Activated T-helper 1 cell treated with anti-CD3 and anti-CD28 coated beads, Interleukin-2, amount 50 U/mL, for 16 hours (primary cell): ENCODE data around the gene CAMTA1.
"Not testable (repeated sequence)": the region's sequence is repeated elsewhere in the genome, so short reads cannot be mapped to it uniquely, and the experiment has no call there.

Experiments
- DNase-seq, 2 donors: peaks; one replicate each; pipeline ENCODE4 v3.0.0-alpha.2; 2020; ENCODE audit warnings: low read depth in 1 of 2, low spot score in 1 of 2

CAMTA1 gene

DNA sequence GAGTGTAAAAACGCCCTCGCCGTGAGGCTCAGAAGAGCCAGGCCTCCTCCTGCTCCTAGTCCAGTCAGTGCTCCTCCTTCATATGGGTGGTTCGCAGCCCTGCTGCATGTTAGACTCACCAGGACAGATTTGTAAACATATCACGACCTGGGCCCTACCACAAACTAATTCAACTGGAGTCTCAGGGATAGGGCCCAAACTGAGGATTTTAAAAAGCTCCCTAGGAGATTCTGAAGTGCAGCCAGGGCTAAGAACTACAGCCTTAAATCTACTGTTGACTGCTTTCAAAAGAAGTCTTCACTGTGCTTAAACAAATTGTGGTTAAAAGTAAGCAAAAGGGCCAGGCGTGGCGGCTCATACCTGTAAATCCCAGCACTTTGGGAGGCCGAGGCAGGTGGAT, 57.0 kb downstream of the CAMTA1 start:
- DNase-seq, result no peak

DNA sequence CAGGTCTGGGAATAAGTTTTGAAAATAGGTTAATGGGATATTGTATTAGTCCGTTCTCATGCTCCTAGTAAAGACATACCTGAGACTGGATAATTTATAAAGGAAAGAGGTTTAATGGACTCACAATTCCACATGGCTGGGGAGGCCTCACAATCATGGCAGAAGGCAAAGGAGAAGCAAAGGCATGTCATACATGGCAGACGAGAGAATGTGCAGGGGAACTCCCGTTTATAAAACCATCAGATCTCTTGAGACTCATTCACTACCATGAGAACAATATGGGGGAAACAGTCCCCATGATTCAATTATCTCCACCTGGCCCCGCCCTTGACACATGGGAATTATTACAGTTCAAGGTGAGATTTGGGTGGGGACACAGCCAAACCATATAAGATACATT, 60.5 kb downstream of the CAMTA1 start:
- DNase-seq, result not testable (repeated sequence)

DNA sequence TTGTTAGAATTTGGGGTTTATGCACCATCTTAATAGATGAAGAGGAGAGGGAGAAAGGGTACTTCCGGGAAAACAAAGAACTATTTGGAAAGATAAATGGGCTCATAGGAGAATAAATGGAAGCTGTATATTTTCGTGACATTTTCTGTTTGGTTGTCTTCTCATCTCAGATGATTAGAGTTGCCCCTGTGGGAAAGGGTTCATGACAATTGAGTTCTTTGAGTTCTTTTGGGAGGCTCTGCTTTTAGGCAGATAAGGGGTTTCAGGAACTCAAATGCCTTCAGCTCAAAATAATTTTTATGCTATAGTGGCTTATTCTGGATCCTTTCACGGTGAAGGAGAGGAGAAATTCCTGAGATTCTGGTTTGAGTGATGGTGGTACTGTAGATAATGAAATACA, 63.6 kb downstream of the CAMTA1 start:
- no peak for DNase-seq

DNA sequence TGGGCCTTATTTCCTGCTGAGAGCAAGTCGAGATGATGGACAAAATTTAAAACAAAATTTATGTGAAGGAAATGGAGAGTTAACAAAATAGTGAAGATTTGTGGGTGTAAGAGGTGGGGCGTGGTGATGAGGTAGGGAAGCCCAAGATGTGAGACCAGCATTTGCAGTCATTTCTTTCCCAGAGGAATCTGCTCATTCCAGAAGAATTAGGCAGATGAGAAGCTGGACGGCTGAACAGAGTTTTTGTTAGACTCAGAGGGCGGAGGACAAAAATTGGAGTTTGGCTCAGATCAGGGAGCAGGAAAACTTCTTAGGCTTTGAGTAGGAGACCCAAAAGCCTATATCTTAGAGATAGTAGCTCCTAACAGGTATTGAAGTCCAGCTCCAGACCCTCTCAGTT, 65.3 kb downstream of the CAMTA1 start:
- no peak for DNase-seq

DNA sequence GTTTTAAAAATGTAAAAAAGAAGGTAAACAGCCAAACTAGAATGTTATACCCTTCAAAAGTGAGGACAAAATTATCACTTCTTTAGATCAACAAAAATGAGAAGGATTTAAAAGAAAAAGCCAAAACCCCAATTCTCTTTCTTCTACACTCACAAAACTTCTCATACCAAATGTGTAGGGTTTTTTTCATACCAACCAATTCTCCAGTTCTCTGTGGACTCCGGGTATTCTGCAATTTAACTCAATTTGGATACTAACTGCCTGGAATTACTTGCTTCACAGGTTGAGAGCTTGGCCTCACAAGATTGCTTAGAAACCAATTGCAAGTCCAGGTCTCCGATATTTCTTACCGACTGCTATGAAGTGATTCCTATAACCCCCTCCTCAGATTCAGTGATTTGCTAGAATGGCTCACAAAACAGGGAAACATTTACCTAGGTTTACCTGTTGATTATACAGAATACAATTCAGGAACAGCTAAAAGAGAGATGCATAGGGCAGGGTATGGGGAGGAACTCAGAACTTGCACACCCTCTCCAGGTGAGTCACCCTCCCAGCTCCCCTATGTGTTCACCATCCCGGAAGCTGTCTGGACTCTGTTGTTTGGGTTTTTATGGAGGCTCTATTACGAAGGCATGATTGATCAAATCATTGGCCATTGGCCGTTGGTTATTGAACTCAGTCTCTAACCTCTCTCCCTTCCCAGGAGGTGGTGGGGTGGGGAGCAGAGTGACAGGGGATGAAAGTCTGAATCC, 67.1 kb downstream of the CAMTA1 start:
- no peak for DNase-seq

DNA sequence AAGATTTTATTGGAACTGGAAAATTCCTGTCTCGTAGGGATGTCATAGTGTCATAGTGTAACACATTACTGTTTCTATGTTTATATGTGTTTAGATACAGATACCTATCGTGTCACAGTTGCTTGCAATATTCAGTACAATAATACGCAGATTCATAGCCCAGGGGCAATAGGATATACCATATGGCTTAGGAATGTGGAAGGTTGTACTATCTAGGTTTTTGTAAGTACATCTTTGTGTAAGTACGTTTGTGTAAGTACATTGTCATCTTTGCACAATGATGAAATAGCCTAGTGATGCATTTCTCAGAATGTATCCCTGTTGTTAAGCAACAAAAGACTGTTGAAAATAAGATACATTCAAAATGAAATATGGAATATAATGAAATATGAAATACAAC, 68.9 kb downstream of the CAMTA1 start:
- DNase-seq, result no peak

DNA sequence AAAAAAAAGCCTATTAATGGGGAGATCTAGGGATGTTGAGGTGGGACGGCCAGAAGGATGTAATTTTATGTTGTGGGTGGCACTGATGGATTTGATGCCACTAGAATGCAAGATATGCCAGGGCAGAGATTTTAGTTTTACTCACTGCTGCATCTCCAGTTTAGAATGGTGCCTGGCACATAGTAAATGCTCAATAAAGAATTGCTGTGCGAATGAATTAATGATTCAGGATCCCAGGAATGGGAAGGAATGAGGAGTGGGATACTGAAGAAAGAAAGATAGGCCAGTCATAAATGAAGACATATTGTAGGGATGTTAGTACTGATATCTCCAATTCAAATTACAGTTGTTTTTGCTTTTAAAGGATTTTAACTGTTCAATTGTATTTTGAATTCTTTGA, 72.6 kb downstream of the CAMTA1 start:
- no peak for DNase-seq

DNA sequence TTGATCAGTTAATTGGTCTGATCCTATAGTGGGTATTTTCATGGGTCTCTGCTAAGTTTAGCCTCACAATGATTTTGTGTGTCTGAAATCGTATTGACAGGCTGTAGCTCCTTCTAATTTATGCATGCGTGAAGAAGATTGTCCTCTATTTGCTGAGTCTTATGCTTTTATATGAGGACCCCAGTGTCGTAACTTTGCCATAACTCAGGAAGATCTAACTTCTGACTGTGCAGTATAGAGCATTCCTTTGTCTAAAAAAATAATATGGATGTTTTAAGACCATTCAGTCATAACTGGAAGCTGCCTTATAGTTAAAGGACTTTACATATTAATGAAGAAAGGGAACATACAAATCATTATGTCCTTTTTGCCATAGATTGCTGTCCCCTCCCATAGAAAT, 73.3 kb downstream of the CAMTA1 start:
- DNase-seq, result no peak

DNA sequence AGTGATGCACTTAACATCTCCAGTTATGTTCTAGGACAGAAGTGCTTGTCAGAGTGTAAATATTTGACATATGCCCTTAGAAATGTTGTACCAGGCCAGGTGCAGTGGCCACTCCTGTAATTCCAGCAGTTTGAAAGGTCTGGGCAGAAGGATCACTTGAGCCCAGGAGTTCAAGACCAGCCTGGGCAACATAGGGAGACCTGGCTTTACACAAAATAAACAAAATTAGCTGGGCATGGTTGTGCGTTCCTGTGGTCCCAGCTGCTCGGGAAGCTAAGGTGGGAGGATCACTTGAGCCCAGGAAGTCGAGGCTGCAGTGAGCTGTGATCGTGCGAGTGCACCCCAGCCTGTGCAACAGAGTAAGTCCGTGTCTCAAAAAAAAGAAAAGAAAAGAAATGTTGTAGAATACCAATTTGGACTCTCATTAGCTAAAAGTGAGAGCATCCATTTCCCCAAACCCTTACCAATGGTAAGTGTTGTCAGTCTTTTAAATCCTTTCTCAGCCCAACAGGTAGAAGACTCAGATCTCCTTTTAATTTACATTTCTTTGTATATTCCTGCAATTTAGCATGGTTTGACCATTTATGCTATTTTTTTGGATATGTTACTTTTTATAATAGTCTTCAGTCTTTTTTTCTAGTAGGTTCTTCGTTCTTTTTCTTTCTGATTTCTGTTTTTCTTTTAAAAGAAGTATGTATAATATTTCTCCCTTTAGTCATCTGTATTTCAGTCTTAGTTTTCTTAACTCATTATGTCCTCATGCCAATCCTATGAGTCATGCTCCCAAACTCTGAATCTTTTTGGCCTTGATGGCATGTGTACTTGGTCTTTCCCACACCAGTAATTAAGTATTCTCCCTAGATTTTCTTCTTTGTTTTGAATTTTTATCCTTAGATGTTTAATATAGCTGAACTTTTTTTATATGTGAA, 74.4 kb downstream of the CAMTA1 start:
- DNase-seq, result no peak

DNA sequence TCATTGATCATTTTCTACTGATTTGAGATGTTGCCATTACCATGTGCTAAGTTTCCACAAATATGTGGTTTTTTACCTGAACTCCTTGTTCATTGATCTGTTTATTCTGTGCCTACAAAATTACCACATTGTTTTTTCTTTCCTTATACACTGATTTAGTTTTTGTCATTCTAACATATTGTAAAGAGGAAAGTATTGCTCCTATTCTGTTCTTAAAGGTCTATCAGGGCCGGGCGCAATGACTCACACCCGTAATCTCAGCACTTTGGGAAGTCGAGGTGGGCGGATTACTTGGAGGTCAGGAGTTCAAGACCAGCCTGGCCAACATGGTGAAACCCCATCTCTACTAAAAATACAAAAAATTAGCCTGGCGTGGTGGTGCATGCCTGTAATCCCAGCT, 75.1 kb downstream of the CAMTA1 start:
- no peak for DNase-seq

DNA sequence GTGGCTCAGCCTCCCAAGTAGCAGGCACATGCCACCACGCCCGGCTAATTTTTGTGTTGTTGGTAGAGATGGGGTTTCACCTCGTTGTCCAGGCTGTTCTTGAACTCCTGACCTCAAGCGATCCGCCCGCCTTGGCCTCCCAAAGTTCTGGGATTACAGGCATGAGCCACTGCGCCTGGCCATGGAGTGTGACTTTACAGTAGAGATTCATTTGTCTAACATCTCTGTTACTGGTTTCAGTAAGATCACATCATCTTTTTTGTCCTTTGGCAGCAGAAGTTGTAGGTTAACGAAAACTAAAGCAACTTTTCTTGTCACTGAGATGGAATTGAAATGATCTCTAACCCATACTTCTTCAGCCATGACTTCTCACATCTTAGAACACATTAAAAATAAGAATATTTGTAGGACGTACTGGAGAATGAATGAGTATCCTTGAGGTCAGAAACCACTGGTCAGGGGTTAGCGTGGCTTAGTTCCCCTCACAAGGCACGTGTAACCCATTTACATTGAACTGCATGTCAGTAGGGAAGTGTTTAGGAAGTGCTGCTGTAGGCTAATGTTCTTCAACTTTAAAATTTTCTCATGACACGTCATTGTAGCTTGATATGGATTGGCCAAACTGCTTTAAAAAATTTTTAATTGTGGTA, 75.9 kb downstream of the CAMTA1 start:
- no peak for DNase-seq

DNA sequence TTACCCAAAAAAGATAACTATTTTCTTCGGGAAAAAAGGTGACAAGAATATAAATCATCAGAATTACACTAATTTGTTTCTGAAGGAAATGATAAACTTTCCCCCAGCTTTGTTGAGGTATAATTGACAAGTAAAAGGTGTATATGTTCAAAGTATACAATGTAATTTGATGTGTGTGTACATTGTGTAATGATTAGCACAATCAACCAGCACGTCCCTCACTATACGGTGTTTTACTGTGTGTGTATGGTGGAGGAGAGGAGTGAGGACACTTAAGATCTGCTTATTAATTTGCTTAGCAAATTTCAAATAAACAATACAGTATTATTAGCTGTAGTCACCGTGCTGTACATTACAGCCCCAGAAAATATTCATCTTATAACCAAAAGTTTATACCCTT, 77.7 kb downstream of the CAMTA1 start:
- no peak for DNase-seq

DNA sequence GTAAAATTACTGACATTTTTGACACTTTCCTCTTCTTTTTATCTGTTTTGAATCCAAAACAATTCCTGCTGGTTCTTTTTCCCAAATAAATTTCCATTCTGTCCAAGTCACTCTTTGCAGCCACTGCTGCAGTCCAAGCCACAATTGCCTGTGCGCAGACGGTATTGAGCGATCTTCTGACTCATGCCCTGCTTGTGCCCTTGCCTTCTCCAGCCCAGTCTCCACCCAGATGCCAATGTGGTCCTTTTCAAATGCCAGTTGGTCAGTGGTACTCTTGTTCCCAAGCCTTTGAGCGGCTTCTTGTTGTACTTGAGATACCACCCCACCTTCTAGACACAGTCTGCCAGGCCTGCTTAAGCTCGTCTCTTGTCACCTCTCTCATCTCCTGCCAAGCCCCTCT, 78.9 kb downstream of the CAMTA1 start:
- DNase-seq, result no peak

DNA sequence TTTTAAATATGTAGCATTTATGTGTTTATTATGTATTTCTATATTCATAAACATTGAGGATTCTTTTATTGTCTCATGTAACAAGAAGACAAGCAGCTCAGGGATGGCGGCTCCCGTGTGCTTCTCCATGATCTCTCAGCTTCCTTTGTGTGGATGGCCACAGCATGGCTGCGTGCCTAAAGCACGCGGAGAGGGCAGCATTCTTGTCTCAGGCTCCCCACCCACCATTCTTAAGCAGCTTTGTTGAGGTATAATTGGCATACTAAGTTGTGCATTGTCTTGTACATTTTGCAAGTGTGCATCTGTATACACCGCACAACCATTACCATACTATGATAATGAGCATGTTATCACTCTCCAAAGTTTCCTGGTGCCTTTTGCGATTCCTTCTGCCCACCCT, 81.6 kb downstream of the CAMTA1 start:
- DNase-seq, result no peak

DNA sequence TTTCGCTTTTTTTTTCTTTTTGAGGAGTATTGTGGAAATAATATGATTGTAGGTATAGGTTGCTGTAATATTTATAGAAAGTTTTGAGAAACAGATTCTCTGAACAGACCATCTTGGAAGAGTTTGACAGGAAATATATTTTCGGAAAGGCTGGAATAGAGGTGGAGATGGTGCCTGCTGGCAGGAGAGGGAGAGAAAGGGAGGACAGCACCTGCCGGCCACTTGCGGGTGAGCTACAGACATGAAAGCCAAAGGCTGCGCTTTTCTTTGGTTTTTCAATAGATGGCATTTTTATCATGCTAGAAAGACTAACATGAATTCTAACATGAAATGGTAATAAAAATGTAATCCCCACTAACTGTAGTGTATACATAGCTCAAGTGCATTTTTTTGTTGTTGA, 82.1 kb downstream of the CAMTA1 start:
- no peak for DNase-seq

DNA sequence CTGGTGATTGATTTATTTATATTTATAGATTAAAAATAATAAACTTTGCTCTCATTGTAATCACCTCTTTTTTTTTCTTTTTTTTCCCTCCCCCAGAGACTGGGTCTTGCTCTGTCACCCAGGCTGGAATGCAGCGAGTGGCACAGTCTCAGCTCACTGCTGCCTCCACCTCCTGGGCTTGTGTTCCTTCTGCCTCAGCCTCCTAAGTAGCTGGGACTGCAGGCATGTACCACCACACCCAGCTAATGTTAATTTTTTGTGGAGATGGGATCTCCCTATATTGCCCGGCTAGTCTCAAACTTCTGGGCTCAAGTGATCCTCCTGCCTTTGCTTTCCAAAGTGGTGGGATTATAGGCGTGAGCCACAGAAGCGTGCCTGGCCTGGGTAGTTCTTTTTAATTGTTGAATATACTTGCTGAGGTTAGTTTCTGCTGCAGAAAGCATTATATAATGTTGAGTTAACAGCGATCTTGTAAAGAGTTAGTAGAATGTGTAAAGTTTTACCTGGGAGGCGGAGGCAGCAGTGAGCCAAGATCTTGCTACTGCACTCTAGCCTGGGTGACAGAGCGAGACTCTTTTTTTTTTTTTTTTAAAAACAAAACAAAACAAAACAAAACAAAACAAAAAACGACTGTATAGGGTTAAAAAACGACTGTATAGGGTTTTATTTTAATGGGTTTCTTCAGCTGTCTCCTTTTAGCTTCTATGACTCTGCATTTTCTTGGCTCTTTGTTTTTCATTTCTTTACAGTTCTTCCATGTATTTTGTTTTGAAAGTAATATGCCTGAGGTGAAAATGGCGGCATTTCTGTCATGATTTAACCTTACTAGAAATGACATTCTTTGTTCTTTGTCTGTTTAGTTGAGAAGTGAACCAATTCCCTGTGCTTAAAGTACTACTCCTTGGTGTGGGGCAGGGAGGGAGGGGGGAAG, 82.7 kb downstream of the CAMTA1 start:
- no peak for DNase-seq

DNA sequence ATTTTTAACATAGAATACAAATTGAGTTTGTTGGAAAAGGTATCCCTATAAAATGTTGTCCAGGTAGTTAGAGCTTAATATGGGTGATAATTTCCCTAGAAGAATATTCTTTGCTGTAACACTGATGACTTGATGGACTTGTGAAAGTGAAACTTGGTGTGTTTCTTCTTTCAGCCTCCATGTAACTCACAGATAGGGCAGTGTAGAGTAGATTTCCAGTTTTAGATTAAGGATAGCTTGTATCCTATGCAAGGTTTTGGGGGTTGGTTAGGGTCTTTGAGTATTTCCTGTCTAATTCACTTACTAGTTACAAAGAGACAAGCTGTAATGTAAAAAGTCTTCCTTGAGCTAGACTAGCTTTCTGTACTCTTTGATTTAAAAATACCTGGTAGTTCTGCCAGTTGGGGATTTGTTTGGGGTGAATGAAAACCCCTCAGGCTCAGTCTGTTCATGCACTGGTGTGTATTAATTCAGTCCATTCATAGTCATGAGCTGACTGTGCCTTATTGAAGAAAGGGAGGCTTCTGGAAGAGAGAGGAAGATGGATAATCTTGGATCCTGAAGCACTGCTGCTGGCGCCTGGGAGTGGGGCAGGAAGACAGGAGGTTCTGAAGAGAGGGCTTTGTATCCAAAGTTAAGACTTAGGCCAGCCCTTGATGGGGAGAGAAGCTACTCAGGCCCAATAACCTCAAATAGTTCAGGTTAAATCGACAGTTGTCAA, 83.6 kb downstream of the CAMTA1 start:
- DNase-seq, result no peak

DNA sequence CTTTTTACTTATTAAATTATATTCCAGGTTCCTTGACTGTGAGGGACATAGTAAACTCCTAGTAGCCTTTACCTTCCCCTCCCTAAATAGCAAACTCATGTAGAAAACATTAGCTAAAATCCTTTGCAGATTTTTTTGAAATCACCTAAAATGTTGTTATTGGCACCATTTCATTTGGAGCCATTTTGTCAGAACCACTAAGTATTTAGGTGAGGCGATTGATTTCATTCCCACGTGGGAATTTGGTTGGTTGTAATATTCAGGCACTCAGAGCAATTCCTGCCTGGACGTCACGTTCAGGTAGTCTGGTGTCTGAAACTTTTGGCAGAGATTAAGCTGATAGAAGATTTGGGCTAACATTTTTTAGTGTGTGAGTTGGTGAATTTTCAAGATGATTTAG, 84.3 kb downstream of the CAMTA1 start:
- no peak for DNase-seq

DNA sequence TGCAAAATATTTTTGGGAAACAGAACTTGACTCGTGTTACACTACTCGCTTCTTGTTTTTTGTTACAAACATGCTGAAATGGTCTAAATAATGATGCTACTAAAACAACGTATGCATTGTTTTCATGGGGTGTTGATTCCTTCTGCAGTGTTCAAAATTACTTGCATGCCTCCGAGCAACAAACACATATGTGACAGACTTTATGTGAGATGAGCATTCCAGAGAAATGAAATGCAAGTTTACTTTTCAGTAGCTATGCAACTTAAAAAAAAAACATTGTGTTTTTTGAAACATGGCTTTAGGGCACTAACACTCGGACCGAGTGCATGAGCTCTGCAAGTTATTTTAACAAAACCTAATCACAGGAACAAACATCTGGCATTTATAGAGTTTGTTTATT, 84.8 kb downstream of the CAMTA1 start:
- no peak for DNase-seq

DNA sequence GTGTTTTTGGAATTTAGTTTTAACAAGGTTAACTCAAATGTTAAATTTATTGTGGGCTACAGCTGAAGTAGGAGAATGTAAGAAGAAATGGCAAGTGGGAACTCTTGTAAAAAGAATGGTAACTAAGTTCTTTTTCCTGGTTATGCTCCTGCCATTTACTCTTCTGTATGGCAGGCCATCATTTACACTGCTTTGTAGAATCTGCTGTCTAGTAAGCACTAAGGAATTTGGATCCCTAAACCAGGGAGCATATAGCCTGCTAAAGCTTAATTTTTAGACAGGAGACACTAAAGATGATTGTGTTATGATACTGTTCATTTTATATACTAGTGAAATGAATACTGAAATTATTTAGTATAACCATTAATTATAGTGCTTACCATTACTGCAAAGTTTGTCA, 85.3 kb downstream of the CAMTA1 start:
- no peak for DNase-seq
